HG02973 (cell line): ENCODE results near the gene TSPAN11.
"Not testable (repeated sequence)": the region's sequence is repeated elsewhere in the genome, so short reads cannot be mapped to it uniquely, and the experiment has no call there.

Experiments used
- ATAC-seq: cut with Tn5 transposase; IDR thresholded peaks from one replicate; pipeline ENCODE4 v1.9.1; 2021; ENCODE audit warnings: moderate library complexity; ENCODE audit not compliant: unreplicated experiment

The TSPAN11 gene, protein sequence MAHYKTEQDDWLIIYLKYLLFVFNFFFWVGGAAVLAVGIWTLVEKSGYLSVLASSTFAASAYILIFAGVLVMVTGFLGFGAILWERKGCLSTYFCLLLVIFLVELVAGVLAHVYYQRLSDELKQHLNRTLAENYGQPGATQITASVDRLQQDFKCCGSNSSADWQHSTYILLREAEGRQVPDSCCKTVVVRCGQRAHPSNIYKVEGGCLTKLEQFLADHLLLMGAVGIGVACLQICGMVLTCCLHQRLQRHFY

DNA sequence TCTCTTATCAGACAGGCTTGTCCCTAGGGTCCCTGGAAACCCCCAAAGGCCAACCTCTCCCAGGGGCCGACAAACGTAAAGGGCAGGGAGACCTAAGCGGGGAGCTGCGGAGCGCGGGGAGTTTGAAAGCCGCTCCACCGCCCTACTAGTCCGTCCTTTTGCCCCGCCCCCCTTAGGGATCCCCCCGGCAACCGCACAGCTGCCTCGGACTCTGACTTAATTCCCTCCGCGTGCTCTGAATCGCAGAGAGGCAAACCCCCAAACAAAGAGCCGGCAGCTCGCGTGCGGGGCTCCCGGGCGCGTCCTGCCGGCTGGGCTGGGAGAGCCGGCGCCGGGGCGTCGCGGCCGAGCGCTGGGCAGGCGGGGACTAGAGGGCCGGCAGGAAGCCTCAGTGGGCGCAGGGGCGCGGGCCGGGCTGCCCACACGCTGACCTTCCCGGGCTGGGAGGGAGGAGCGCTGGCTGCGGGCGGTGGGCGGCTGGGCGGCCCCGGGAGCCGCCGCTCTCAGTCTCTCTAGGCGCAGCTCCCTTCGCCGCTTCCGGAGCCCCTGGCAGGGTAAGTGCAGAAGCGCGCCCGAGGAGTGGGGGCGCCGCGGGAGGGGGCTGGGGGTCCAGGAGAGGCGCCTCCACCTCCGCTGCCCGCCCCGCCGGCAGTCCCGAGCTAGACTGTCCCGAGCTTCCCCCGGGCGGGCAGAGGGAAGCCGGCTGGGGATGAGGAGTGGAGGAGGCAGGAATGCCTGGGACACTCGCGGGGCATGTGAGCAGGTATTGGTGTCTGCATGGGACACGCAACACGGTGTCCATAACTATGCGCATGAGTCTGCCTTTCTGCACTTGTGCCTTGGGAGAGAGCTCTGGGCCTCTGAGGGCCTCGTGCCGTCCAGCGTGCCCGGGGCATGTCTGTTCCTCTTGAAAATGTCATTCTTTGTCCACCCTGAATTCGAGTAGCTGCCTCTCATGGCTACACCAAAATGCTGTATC is at the start of gene TSPAN11:
Gene TSPAN11, plus strand, starts transcription at position 506 of the 979 bp plus-strand sequence. CDS start 27,244 bp downstream, outside the sequence.
- ATAC-seq, result no peak

DNA sequence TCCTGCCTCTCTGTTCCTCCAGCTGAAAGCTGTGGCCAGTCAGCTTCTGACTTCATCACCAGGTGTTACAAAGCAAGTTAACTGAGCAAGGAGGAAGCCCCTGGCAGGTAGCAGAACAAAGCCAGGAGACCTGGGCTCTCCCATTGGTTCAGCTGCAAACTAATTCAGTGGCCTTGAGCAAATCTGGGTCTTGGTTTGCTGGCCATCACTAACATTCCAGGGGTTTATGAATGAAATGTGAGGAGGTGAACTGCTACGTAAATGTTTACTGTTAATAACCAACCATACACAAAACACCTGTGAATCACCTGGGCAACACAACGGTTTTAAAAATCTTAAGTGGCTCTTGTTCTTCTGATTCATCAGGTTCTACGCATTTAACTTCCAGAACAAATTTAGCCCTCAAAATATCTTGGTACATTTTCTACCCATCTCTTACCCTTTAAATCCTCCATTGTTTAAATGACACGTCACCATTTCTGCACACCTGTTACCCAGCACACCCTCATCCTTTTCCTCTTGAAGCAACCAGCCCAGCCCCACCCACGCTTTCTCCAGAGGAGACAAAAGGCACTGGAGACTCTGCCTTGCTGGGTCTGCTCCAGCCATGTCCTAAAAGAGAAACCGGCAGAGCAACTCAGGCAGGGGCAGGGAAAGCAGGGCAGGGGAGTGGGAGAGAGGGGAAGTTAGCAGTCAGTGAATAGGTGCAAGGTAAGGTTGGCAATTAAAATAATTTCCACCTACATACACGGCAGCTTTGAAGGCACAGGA is 49.3 kb upstream of the TSPAN11 start:
- ATAC-seq, result no peak

DNA sequence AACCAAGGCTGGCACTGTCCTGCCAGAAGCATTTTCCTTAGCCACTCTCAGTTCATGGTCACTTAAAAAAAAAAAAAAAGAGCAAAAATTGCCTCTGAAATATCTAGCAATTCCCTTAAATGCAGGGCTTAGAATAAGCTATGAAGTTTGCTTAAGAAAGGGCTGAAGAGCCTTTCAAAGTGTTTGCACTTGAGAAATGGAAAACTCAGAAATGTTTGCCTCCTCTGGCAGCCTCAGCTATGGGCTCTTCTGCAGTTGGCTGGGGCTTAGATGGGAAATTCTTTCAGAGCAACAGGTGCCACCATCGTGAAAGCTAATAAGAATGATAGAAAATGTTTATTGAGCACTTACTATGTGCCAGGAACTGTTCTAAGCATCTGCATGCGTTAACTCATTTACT is 48.5 kb upstream of the TSPAN11 start:
- no peak for ATAC-seq

GRCh38 chr12:30880061-30880460 is 46.5 kb upstream of the TSPAN11 start:
- ATAC-seq, result no peak

DNA sequence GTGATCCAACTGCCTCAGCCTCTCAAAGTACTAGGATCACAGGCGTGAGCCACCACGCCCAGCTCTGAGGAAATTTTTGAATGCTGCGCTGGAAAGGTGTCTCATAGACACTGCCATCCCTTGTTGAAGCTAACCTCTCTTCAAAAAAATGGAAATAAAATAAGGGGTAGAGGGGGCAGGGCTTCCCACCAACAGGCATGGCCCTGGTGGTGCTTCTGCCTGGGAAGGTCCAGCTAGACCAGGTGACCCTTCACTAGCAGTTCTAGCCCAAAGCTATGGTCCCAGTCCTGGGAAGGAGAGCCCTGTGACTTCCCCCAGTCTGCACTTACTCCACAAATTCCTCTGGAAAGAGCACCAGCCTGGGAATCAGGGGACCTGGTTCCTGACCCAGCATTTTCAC is 45.7 kb upstream of the TSPAN11 start:
- no peak for ATAC-seq

DNA sequence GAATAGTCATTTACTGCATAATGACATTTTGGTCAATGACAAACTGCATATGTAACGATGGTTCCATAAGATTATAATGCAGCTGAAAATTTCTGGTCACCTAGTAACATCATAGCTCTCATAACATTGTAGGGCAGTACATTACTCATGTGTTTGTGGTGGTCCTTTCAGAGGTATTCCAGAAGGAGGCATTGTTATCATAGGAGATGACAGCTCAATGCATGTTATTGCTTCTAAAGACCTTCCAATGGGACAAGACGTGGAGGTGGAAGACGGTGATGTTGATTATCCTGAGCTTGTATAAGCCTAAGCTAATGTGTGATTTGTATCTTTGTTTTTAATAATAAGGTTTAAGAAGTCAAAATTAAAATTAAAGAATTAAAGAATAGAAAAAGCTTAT is 43.8 kb upstream of the TSPAN11 start:
- ATAC-seq, result no peak

GRCh38 chr12:30884799-30885198 is 41.7 kb upstream of the TSPAN11 start:
- no peak for ATAC-seq

DNA sequence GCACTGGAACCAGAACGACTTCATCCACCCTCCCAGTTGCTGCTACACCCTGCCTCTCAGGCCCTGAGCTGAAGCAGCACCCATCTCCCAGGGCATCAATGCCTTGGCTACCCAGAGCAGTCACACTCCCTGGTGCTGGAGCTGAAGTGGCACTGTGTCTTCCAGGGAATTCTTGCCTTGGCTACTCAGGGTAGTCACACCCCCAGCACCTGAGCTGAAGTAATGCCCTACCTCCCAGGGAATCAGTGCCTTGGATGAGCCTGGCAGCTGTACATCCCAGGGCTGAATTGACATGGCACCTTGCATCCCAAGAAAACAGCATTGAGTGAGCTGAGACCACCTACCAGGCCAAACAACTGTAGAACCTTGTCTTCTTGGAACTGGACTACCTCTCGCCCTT is 41.2 kb upstream of the TSPAN11 start:
- ATAC-seq, result no peak

DNA sequence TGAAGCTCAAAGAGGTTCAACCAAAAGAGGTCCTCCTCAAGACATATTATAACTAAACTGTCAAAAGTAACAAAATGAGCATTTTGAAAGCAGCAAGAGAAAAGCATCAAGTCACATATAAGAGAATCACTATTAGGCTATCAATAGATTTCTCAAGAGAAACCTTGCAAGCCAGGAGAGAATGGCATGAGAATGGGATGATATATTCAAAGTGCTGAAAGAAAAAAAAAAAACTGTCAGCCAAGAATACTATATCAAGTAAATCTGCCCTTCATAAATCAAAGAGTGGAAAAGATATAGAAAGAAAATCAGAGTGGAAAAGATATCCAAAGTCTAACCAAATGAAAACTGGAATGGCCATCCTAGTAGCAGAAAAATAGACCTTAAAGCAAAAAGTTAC is 39.3 kb upstream of the TSPAN11 start:
- no peak for ATAC-seq

- no peak for ATAC-seq
Observed at GRCh38 chr12:30888241-30888640, 38.3 kb upstream of the TSPAN11 start.

- ATAC-seq, result not testable (repeated sequence)
Observed at GRCh38 chr12:30894531-30894930, 32.0 kb upstream of the TSPAN11 start.

GRCh38 chr12:30896461-30896860 is 30.1 kb upstream of the TSPAN11 start:
- no peak for ATAC-seq

- no peak for ATAC-seq
Observed at GRCh38 chr12:30898846-30899245, 27.7 kb upstream of the TSPAN11 start.

- ATAC-seq, result no peak
Observed at GRCh38 chr12:30900351-30900750, 26.2 kb upstream of the TSPAN11 start.

DNA sequence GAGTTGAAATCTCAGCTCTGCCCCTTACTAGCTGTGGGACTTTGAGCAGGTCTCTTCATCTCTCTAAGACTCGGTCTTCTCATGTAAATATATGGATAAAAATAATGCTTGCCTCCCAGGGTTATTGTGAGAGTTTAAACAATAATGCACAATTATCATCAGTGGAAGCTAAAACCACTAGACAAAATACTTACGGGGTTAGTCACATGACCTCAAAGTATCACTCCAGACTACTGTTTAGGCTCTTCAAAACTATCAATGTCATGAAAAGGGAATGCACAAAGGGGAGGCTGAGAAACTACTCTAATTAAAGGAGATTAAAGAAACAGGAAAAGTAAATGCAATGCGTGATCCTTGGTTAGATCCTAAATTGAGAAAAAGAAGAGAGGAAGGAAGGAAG is 24.5 kb upstream of the TSPAN11 start:
- no peak for ATAC-seq

DNA sequence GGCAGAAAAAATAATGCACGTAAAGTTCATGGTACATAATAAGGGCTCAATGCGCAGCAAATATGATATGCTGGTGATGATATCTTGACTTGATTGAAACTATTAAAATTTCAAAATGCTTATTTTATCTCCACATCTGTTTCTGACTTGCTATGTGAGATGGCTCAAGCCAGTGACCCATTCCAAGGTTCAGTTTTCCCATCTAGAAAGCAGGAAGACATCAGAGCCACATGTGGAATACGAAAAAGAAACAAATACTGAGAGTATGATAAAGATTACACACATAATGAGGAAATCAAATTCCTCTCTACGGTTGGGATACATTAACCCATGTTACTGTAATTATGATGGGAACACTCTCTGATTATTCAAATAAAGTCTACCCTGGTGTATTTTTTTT is 24.0 kb upstream of the TSPAN11 start:
- no peak for ATAC-seq

GRCh38 chr12:30905463-30906009 is 21.0 kb upstream of the TSPAN11 start:
- no peak for ATAC-seq

GRCh38 chr12:30908076-30908721 is 18.3 kb upstream of the TSPAN11 start:
- no peak for ATAC-seq

DNA sequence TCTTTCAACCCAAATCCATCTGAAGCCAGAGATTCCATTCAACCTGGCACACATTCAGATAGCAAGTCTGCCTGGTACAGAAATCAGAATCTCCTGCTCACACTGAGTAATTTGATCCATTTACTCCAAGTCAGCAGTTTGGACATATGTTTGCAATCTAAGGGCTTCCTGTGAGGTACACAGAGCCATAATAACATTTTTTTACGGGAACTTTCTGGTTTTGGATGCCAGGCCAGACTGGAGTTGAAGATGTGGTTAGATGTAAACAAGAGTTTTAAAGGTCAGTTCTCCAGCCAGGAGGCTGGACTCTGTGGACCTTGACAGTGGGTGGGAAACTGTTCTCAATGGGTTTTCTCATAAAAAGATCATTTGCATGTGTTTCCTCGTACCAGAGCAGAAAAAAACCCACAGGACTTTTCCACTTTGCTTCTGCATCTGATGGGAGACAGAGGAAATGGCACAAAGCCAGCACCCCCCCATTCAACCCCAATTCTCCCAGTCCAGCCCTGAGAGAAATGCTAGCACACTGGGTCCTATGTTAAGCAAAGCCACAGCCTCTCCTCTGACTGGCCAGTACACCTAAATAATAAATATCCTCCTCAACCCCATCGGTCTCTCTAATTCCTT is 17.7 kb upstream of the TSPAN11 start:
- no peak for ATAC-seq
